GM18861 (cell line): ENCODE data around the gene TMED7.
A peak's percentile ranks its signal among the peaks of the same experiment; 100 is the strongest.

Source experiments
- ATAC-seq: cut with Tn5 transposase; IDR thresholded peaks from one replicate; pipeline ENCODE4 v1.9.1; 2021; ENCODE audit not compliant: unreplicated experiment

TMED7 gene

GRCh38 chr5:115583474-115583873 is 42.4 kb downstream of the TMED7 start:
- ATAC-seq = no peak

- ATAC-seq = no peak
Measured at GRCh38 chr5:115580941-115581340, 44.9 kb downstream of the TMED7 start.

GRCh38 chr5:115579747-115580173 is 46.1 kb downstream of the TMED7 start:
- peak; percentile 78 for ATAC-seq

GRCh38 chr5:115579216-115579615 is 46.6 kb downstream of the TMED7 start:
- no peak for ATAC-seq

GRCh38 chr5:115578657-115579056 is 47.2 kb downstream of the TMED7 start:
- ATAC-seq = peak; percentile 44

- no peak for ATAC-seq
Measured at GRCh38 chr5:115577741-115578140, 48.1 kb downstream of the TMED7 start.

- no peak for ATAC-seq
Measured at GRCh38 chr5:115577329-115577728, 48.5 kb downstream of the TMED7 start.

GRCh38 chr5:115575167-115576070 is 50.4 kb downstream of the TMED7 start:
- no peak for ATAC-seq

- ATAC-seq = no peak
Measured at GRCh38 chr5:115573133-115573532, 52.7 kb downstream of the TMED7 start.

GRCh38 chr5:115571441-115571878 is 54.4 kb downstream of the TMED7 start:
- ATAC-seq = no peak

- ATAC-seq = no peak
Measured at GRCh38 chr5:115568668-115569067, 57.2 kb downstream of the TMED7 start.

- ATAC-seq = no peak
Measured at GRCh38 chr5:115565233-115565632, 60.6 kb downstream of the TMED7 start.
